Peyer's patch (tissue), 4 donors: Measurements from ENCODE around the gene C2orf78. TPM values are rescaled to one million over a fixed set of nuclear protein-coding genes. Genes with fewer than 3 reads are reported as not detected.

Experiments
- DNase-seq, 3 donors: peaks; one replicate each; pipeline ENCODE4 v3.0.0-alpha.2; 2017 to 2019
- H3K27ac ChIP-seq, 4 donors: fragments of 200-600 bp; sonication (generic); one replicate each; pipeline ENCODE4 v1.5.1; 2016 to 2019
- H3K27me3 ChIP-seq, 2 donors: fragments of 200-600 bp; sonication (generic); one replicate each; pipeline ENCODE4 v1.5.1; 2019
- H3K36me3 ChIP-seq, 3 donors: fragments of 200-600 bp; sonication (generic); one replicate each; pipeline ENCODE4 v1.5.1; 2016 to 2019
- H3K4me1 ChIP-seq, 4 donors: fragments of 200-600 bp; sonication (generic); one replicate each; pipeline ENCODE4 v1.5.1; 2016 to 2019
- H3K4me3 ChIP-seq, 4 donors: fragments of 200-600 bp; sonication (generic); 1 replicate in 3 of 4; 2 replicates in 1 of 4; pipeline ENCODE4 v1.5.1; 2016 to 2019; ENCODE audit warnings: mild to moderate bottlenecking in 1 of 4
- H3K9me3 ChIP-seq, 4 donors: fragments of 200-600 bp; sonication (generic); one replicate each; pipeline ENCODE4 v1.5.1; 2016 to 2019; ENCODE audit warnings: mild to moderate bottlenecking in 1 of 4
- CTCF ChIP-seq, 6 experiments: fragments of 450-650 bp in 4 of 6; fragments of 200-600 bp in 2 of 6; sonication (generic) in 1 of 6; IDR thresholded peaks; one replicate each; pipeline ENCODE4 v1.5.1; 2017 to 2019; ENCODE audit warnings: antibody characterized with exemption in 6 of 6, mild to moderate bottlenecking in 3 of 6, moderate library complexity in 1 of 6
- POLR2A ChIP-seq, 2 donors: fragments of 450-650 bp; IDR thresholded peaks; one replicate each; pipeline ENCODE4 v1.5.1; 2017; ENCODE audit warnings: antibody characterized with exemption in 2 of 2, mild to moderate bottlenecking in 2 of 2, moderate library complexity in 2 of 2
- total RNA-seq, 4 donors: library from RNA; depleted of rRNA; stranded (reverse); fragments of >200 nt; gene quantifications; one replicate each; pipeline ENCODE4 v1.1.0, GENCODE V29; 2016

The C2orf78 gene
- total RNA-seq, 4 donors from 2014 or later, result not detected

- H3K36me3 ChIP-seq, result peaks cover 0 to 89% (median 0%) of the 10 kb centered on the region in 3 donors
- TF ChIP-seq CTCF (IDR thresholded peaks at IDR 0.05) (no peak), POLR2A (IDR thresholded peaks at IDR 0.05) (no peak)
Observed at GRCh38 chr2:73762571-73762970, 21.4 kb upstream of the C2orf78 start.

GRCh38 chr2:73764945-73765344, 19.0 kb upstream of the C2orf78 start:
- H3K27ac ChIP-seq, result no peak overlapping the region
- H3K4me3 ChIP-seq, result no peak overlapping the region
- no peak for DNase-seq
- TF ChIP-seq POLR2A (IDR thresholded peaks at IDR 0.05), result no peak
- no peak for TF ChIP-seq CTCF (IDR thresholded peaks at IDR 0.05)
- H3K27me3 ChIP-seq, result no peaks in the 10 kb centered on the region
- no peaks in the 10 kb centered on the region for H3K9me3 ChIP-seq
- H3K4me1 ChIP-seq, result no peaks in the 10 kb centered on the region
- H3K36me3 ChIP-seq, result peaks cover 0 to 91% (median 4%) of the 10 kb centered on the region in 3 donors

More at GRCh38 chr2:73762571-73762970, 21.4 kb upstream of the C2orf78 start:
- DNase-seq, result no peak
- Histone ChIP-seq H3K4me1 (peaks cover 0 to 4% (median 0%) of the 10 kb centered on the region in 4 donors), H3K27me3 (no peaks in the 10 kb centered on the region), H3K9me3 (no peaks in the 10 kb centered on the region), H3K4me3 (no peak overlapping the region), H3K27ac (no peak overlapping the region)

GRCh38 chr2:73766349-73766748, 17.6 kb upstream of the C2orf78 start:
- Histone ChIP-seq H3K36me3 (peaks cover 0 to 77% (median 4%) of the 10 kb centered on the region in 3 donors), H3K27ac (no peak overlapping the region), H3K4me3 (no peak overlapping the region), H3K9me3 (no peaks in the 10 kb centered on the region), H3K27me3 (no peaks in the 10 kb centered on the region), H3K4me1 (no peaks in the 10 kb centered on the region)
- no peak for TF ChIP-seq POLR2A (IDR thresholded peaks at IDR 0.05)
- no peak for TF ChIP-seq CTCF (IDR thresholded peaks at IDR 0.05)
- no peak for DNase-seq

GRCh38 chr2:73766994-73767393, 17.0 kb upstream of the C2orf78 start:
- Histone ChIP-seq H3K4me3 (no peak overlapping the region), H3K9me3 (no peaks in the 10 kb centered on the region), H3K4me1 (no peaks in the 10 kb centered on the region), H3K36me3 (peaks cover 0 to 77% (median 4%) of the 10 kb centered on the region in 3 donors), H3K27ac (no peak overlapping the region), H3K27me3 (no peaks in the 10 kb centered on the region)
- TF ChIP-seq POLR2A (IDR thresholded peaks at IDR 0.05), result no peak
- no peak for TF ChIP-seq CTCF (IDR thresholded peaks at IDR 0.05)
- no peak for DNase-seq

GRCh38 chr2:73770725-73771124, 13.3 kb upstream of the C2orf78 start:
- Histone ChIP-seq H3K4me1 (no peaks in the 10 kb centered on the region), H3K36me3 (peaks cover 0 to 71% (median 4%) of the 10 kb centered on the region in 3 donors), H3K27ac (no peak overlapping the region), H3K27me3 (no peaks in the 10 kb centered on the region), H3K9me3 (no peaks in the 10 kb centered on the region), H3K4me3 (no peak overlapping the region)
- DNase-seq, result no peak
- TF ChIP-seq CTCF (IDR thresholded peaks at IDR 0.05) (no peak), POLR2A (IDR thresholded peaks at IDR 0.05) (no peak)

- Histone ChIP-seq H3K27ac (no peak overlapping the region), H3K27me3 (no peaks in the 10 kb centered on the region), H3K9me3 (no peaks in the 10 kb centered on the region), H3K4me3 (no peak overlapping the region), H3K36me3 (peaks cover 0 to 76% (median 6%) of the 10 kb centered on the region in 3 donors), H3K4me1 (no peaks in the 10 kb centered on the region)
- no peak for TF ChIP-seq POLR2A (IDR thresholded peaks at IDR 0.05)
- TF ChIP-seq CTCF (IDR thresholded peaks at IDR 0.05), result no peak
- DNase-seq, result no peak
Observed at GRCh38 chr2:73772819-73773218, 11.2 kb upstream of the C2orf78 start.
